Activated CD4-positive, alpha-beta memory T cell treated with anti-CD3 and anti-CD28 coated beads for 36 hours (primary cell): ENCODE measurements around the gene DIS3L2. TPM values are rescaled to one million over a fixed set of nuclear protein-coding genes. Genes with fewer than 3 reads are reported as not detected.
A peak's percentile ranks its signal among the peaks of the same experiment; 100 is the strongest.
"Not testable (repeated sequence)": the region's sequence is repeated elsewhere in the genome, so short reads cannot be mapped to it uniquely, and the experiment has no call there.

Experiments used
- CTCF ChIA-PET: fragments of 350-600 bp; sonication (Branson Sonifier 250); formaldehyde crosslinking; loops from one replicate; lab custom pipeline; 2021; ENCODE audit warnings: antibody characterized with exemption, inconsistent platforms; lab: Charles Lee
- POLR2A ChIA-PET: fragments of 350-600 bp; sonication (Branson Sonifier 250); formaldehyde crosslinking; loops from one replicate; lab custom pipeline; 2021; ENCODE audit warnings: antibody characterized with exemption; lab: Charles Lee
- DNase-seq: peaks from one replicate; pipeline ENCODE4 v3.0.0-alpha.2; 2020
- H3K27ac Mint-ChIP-seq: one replicate; pipeline ENCODE4 v1.8.0; 2021; ENCODE audit warnings: mixed read lengths
- H3K27me3 Mint-ChIP-seq: one replicate; pipeline ENCODE4 v1.8.0; 2021; ENCODE audit warnings: mixed read lengths
- H3K36me3 Mint-ChIP-seq: one replicate; pipeline ENCODE4 v1.8.0; 2021; ENCODE audit warnings: mixed read lengths
- H3K4me1 Mint-ChIP-seq: one replicate; pipeline ENCODE4 v1.8.0; 2021; ENCODE audit warnings: low read depth, mixed read lengths
- H3K4me3 Mint-ChIP-seq: one replicate; pipeline ENCODE4 v1.8.0; 2021; ENCODE audit warnings: mild to moderate bottlenecking, mixed read lengths
- H3K9me3 Mint-ChIP-seq: one replicate; pipeline ENCODE4 v1.8.0; 2021; ENCODE audit warnings: mixed read lengths
- intact Hi-C: fragments of 100-400 bp; cut with micrococcal nuclease; formaldehyde crosslinking; loops from one replicate; pipeline ENCODE4 v1.15.1; 2023
- total RNA-seq, 2 experiments: library from RNA; stranded (reverse); gene quantifications; one replicate each; pipeline ENCODE4 v1.2.3, GENCODE V29; 2021

Gene DIS3L2
- total RNA-seq, 2 experiments from 2014 or later = 20.5 to 25.7 TPM

GRCh38 chr2:232336981-232337720 lies 375.6 kb downstream of the DIS3L2 start:
- Mint-ChIP-seq H3K4me3 (no peak overlapping the region), H3K27ac (no peak overlapping the region), H3K4me1 (no peaks in the 10 kb centered on the region), H3K27me3 (no peaks in the 10 kb centered on the region), H3K36me3 (no peaks in the 10 kb centered on the region), H3K9me3 (no peaks in the 10 kb centered on the region)
- DNase-seq = peak; percentile 3
- ChIA-PET CTCF (interaction anchor here (0.6 to 1.9 kb wide), 5 partner anchors 15 to 102 kb away, joined by 3 to 9 read pairs (median 5); no protein-coding TSS in a partner anchor), POLR2A (no interaction called here)
- intact Hi-C loops = no loop called here

- H3K27me3 Mint-ChIP-seq, H3K4me3 Mint-ChIP-seq, CTCF ChIA-PET, H3K9me3 Mint-ChIP-seq, intact Hi-C loops, H3K4me1 Mint-ChIP-seq, H3K27ac Mint-ChIP-seq, H3K36me3 Mint-ChIP-seq, POLR2A ChIA-PET: not testable (repeated sequence)
- DNase-seq = peak; percentile 5
Measured at GRCh38 chr2:232338094-232338758, 376.7 kb downstream of the DIS3L2 start.

GRCh38 chr2:232338759-232339106 lies 377.2 kb downstream of the DIS3L2 start:
- Mint-ChIP-seq H3K4me3 (no peak overlapping the region), H3K4me1 (no peaks in the 10 kb centered on the region), H3K36me3 (no peaks in the 10 kb centered on the region), H3K27me3 (no peaks in the 10 kb centered on the region), H3K27ac (no peak overlapping the region), H3K9me3 (no peaks in the 10 kb centered on the region)
- intact Hi-C loops = no loop called here
- ChIA-PET POLR2A (no interaction called here), CTCF (no interaction called here)
- no peak for DNase-seq

- intact Hi-C loops = no loop called here
- DNase-seq = no peak
- ChIA-PET CTCF (no interaction called here), POLR2A (no interaction called here)
- Mint-ChIP-seq H3K4me1 (no peaks in the 10 kb centered on the region), H3K4me3 (no peak overlapping the region), H3K27ac (no peak overlapping the region), H3K36me3 (no peaks in the 10 kb centered on the region), H3K27me3 (no peaks in the 10 kb centered on the region), H3K9me3 (no peaks in the 10 kb centered on the region)
Measured at GRCh38 chr2:232339121-232340081, 377.9 kb downstream of the DIS3L2 start.

- ChIA-PET POLR2A (no interaction called here), CTCF (interaction anchor here (0.6 to 1.6 kb wide), 5 partner anchors 10 to 99 kb away, joined by 3 read pairs; no protein-coding TSS in a partner anchor)
- Mint-ChIP-seq H3K4me3 (no peak overlapping the region), H3K36me3 (no peaks in the 10 kb centered on the region), H3K4me1 (no peaks in the 10 kb centered on the region), H3K9me3 (no peaks in the 10 kb centered on the region), H3K27me3 (no peaks in the 10 kb centered on the region), H3K27ac (no peak overlapping the region)
- no peak for DNase-seq
- intact Hi-C loops = no loop called here
Measured at GRCh38 chr2:232340171-232340935, 378.8 kb downstream of the DIS3L2 start.

- H3K27me3 Mint-ChIP-seq = no peaks in the 10 kb centered on the region
- POLR2A ChIA-PET = no interaction called here
- no peaks in the 10 kb centered on the region for H3K4me1 Mint-ChIP-seq
- no peak overlapping the region for H3K4me3 Mint-ChIP-seq
- intact Hi-C loops = no loop called here
- CTCF ChIA-PET = interaction anchor here (0.7 to 1.6 kb wide), 4 partner anchors 10 to 98 kb away, joined by 3 read pairs; no protein-coding TSS in a partner anchor
- no peaks in the 10 kb centered on the region for H3K9me3 Mint-ChIP-seq
- no peak overlapping the region for H3K27ac Mint-ChIP-seq
- no peak for DNase-seq
- H3K36me3 Mint-ChIP-seq = no peaks in the 10 kb centered on the region
Measured at GRCh38 chr2:232341061-232341738, 379.7 kb downstream of the DIS3L2 start.

- no peaks in the 10 kb centered on the region for H3K4me1 Mint-ChIP-seq
- no peak for DNase-seq
- no peak overlapping the region for H3K27ac Mint-ChIP-seq
- H3K4me3 Mint-ChIP-seq = no peak overlapping the region
- H3K27me3 Mint-ChIP-seq = no peaks in the 10 kb centered on the region
- H3K9me3 Mint-ChIP-seq = no peaks in the 10 kb centered on the region
- intact Hi-C loops = no loop called here
- ChIA-PET POLR2A (no interaction called here), CTCF (interaction anchor here (1.1 to 1.6 kb wide), 3 partner anchors 17 to 97 kb away, joined by 3 read pairs; no protein-coding TSS in a partner anchor)
- H3K36me3 Mint-ChIP-seq = no peaks in the 10 kb centered on the region
Measured at GRCh38 chr2:232341739-232342126, 380.2 kb downstream of the DIS3L2 start.

GRCh38 chr2:232342635-232343565 lies 381.4 kb downstream of the DIS3L2 start:
- ChIA-PET POLR2A (no interaction called here), CTCF (interaction anchor here (1.0 kb wide), 1 partner anchor 15 kb away, joined by 3 read pairs; no protein-coding TSS in a partner anchor)
- Mint-ChIP-seq H3K4me3 (no peak overlapping the region), H3K27ac (no peak overlapping the region), H3K36me3 (no peaks in the 10 kb centered on the region), H3K4me1 (no peaks in the 10 kb centered on the region), H3K27me3 (no peaks in the 10 kb centered on the region), H3K9me3 (peaks cover 2% of the 10 kb centered on the region)
- no peak for DNase-seq
- intact Hi-C loops = no loop called here

GRCh38 chr2:232343821-232344220 lies 382.3 kb downstream of the DIS3L2 start:
- Mint-ChIP-seq H3K27ac (no peak overlapping the region), H3K4me3 (no peak overlapping the region), H3K9me3 (peaks cover 2% of the 10 kb centered on the region), H3K27me3 (peaks cover 1% of the 10 kb centered on the region), H3K4me1 (no peaks in the 10 kb centered on the region), H3K36me3 (no peaks in the 10 kb centered on the region)
- CTCF ChIA-PET = interaction anchor here (1.0 to 1.3 kb wide), 2 partner anchors 16 to 436 kb away, joined by 3 to 4 read pairs; no protein-coding TSS in a partner anchor
- POLR2A ChIA-PET = no interaction called here
- intact Hi-C loops = no loop called here
- no peak for DNase-seq

- Mint-ChIP-seq H3K27ac (no peak overlapping the region), H3K27me3 (peaks cover 4% of the 10 kb centered on the region), H3K9me3 (peaks cover 2% of the 10 kb centered on the region), H3K4me1 (peaks cover 4% of the 10 kb centered on the region), H3K4me3 (no peak overlapping the region), H3K36me3 (no peaks in the 10 kb centered on the region)
- CTCF ChIA-PET = interaction anchor here (0.5 to 1.3 kb wide), 3 partner anchors 10 to 437 kb away, joined by 3 to 4 read pairs (median 3); no protein-coding TSS in a partner anchor
- DNase-seq = no peak
- POLR2A ChIA-PET = no interaction called here
- intact Hi-C loops = no loop called here
Measured at GRCh38 chr2:232345251-232345650, 383.7 kb downstream of the DIS3L2 start.
